ENCODE results near the gene SLC41A3. TPM values are rescaled to one million over a fixed set of nuclear protein-coding genes. Genes with fewer than 3 reads are reported as not detected.
A peak's percentile ranks its signal among the peaks of the same experiment; 100 is the strongest.

SLC41A3 gene
- polyA plus RNA-seq, 3 donors: 2.8 to 18.2 (median 13.6) TPM

- Histone ChIP-seq H3K9ac (ENCODE audit: insufficient read depth, low read length, poor library complexity, severe bottlenecking) (no peak overlapping the region), H3K79me2 (ENCODE audit: insufficient read depth, low read length) (no peaks in the 10 kb centered on the region), H3K9me3 (replicated peaks in 1 of 2; ENCODE audit: control insufficient read depth in 1 of 2, insufficient read depth in 1 of 2, low read length in 2 of 2) (no peaks in the 10 kb centered on the region), H3K27ac (ENCODE audit: low read depth in 1 of 2, low read length in 2 of 2) (no peak overlapping the region), H3K4me2 (replicated peaks; ENCODE audit: extremely low read depth, low read length, poor library complexity, severe bottlenecking) (no peak overlapping the region), H3K36me3 (replicated peaks in 1 of 2; ENCODE audit: control insufficient read depth in 1 of 2, insufficient read depth in 2 of 2, low read length in 2 of 2) (no peaks in the 10 kb centered on the region), H2AFZ (ENCODE audit: insufficient read depth, low read depth, low read length, poor library complexity, severe bottlenecking) (no peak overlapping the region), H3K27me3 (ENCODE audit: control insufficient read depth in 2 of 2, insufficient read depth in 2 of 2, low read length in 2 of 2) (no peaks in the 10 kb centered on the region), H4K20me1 (ENCODE audit: insufficient read depth, low read length) (no peaks in the 10 kb centered on the region), H3K4me1 (ENCODE audit: control insufficient read depth in 1 of 2, insufficient read depth in 2 of 2, low read length in 2 of 2) (peaks cover 5 to 14% of the 10 kb centered on the region in 2 donors), H3K4me3 (replicated peaks in 1 of 3; ENCODE audit: low read depth in 2 of 3, low read length in 3 of 3) (no peak overlapping the region)
- peaks cover 0 to 2% (median 0%) of the 10 kb centered on the region in 7 donors for H3K9me3 Mint-ChIP-seq
- peaks cover 10% of the 10 kb centered on the region for H3K4me1 Mint-ChIP-seq
- DNase-seq: no peak
- intact Hi-C loops (cut with micrococcal nuclease): no loop called here
- no peak overlapping the region for H3K4me3 Mint-ChIP-seq
- no peak overlapping the region for H3K27ac Mint-ChIP-seq
- no peaks in the 10 kb centered on the region for H3K36me3 Mint-ChIP-seq
- peaks cover 3 to 6% (median 6%) of the 10 kb centered on the region in 3 donors for H3K27me3 Mint-ChIP-seq (ENCODE audit: low read depth in 3 of 3)
- TF ChIP-seq, protein P1, sequence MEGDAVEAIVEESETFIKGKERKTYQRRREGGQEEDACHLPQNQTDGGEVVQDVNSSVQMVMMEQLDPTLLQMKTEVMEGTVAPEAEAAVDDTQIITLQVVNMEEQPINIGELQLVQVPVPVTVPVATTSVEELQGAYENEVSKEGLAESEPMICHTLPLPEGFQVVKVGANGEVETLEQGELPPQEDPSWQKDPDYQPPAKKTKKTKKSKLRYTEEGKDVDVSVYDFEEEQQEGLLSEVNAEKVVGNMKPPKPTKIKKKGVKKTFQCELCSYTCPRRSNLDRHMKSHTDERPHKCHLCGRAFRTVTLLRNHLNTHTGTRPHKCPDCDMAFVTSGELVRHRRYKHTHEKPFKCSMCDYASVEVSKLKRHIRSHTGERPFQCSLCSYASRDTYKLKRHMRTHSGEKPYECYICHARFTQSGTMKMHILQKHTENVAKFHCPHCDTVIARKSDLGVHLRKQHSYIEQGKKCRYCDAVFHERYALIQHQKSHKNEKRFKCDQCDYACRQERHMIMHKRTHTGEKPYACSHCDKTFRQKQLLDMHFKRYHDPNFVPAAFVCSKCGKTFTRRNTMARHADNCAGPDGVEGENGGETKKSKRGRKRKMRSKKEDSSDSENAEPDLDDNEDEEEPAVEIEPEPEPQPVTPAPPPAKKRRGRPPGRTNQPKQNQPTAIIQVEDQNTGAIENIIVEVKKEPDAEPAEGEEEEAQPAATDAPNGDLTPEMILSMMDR (IDR thresholded peaks at IDR 0.05): no peak
- 90% methylated on average over 19 of the region's 19 CpGs for WGBS (ENCODE audit: insufficient coverage)
Observed at GRCh38 chr3:126130981-126131745, 47.2 kb upstream of the SLC41A3 start.

- TF ChIP-seq, protein P1 (IDR thresholded peaks at IDR 0.05): no peak
- peak overlapping the region in 1 of 7 donors; percentile 59 for H3K27ac Mint-ChIP-seq
- H3K9me3 Mint-ChIP-seq: peaks cover 0 to 2% (median 0%) of the 10 kb centered on the region in 7 donors
- H3K4me3 Mint-ChIP-seq: no peak overlapping the region
- Histone ChIP-seq H2AFZ (ENCODE audit: insufficient read depth, low read depth, low read length, poor library complexity, severe bottlenecking) (peak overlapping the region; percentile 41), H3K9ac (ENCODE audit: insufficient read depth, low read length, poor library complexity, severe bottlenecking) (no peak overlapping the region), H3K27me3 (ENCODE audit: control insufficient read depth in 2 of 2, insufficient read depth in 2 of 2, low read length in 2 of 2) (no peaks in the 10 kb centered on the region), H3K4me1 (ENCODE audit: control insufficient read depth in 1 of 2, insufficient read depth in 2 of 2, low read length in 2 of 2) (peaks cover 5 to 14% of the 10 kb centered on the region in 2 donors), H3K4me3 (replicated peaks in 1 of 3; ENCODE audit: low read depth in 2 of 3, low read length in 3 of 3) (no peak overlapping the region), H3K27ac (ENCODE audit: low read depth in 1 of 2, low read length in 2 of 2) (no peak overlapping the region), H3K36me3 (replicated peaks in 1 of 2; ENCODE audit: control insufficient read depth in 1 of 2, insufficient read depth in 2 of 2, low read length in 2 of 2) (no peaks in the 10 kb centered on the region), H3K4me2 (replicated peaks; ENCODE audit: extremely low read depth, low read length, poor library complexity, severe bottlenecking) (no peak overlapping the region), H3K9me3 (replicated peaks in 1 of 2; ENCODE audit: control insufficient read depth in 1 of 2, insufficient read depth in 1 of 2, low read length in 2 of 2) (no peaks in the 10 kb centered on the region), H3K79me2 (ENCODE audit: insufficient read depth, low read length) (no peaks in the 10 kb centered on the region), H4K20me1 (ENCODE audit: insufficient read depth, low read length) (no peaks in the 10 kb centered on the region)
- 95% methylated on average over 7 of the region's 15 CpGs for WGBS (ENCODE audit: insufficient coverage)
- H3K27me3 Mint-ChIP-seq (ENCODE audit: low read depth in 3 of 3): peaks cover 1 to 6% (median 3%) of the 10 kb centered on the region in 3 donors
- DNase-seq: no peak
- H3K36me3 Mint-ChIP-seq: no peaks in the 10 kb centered on the region
- intact Hi-C loops (cut with micrococcal nuclease): no loop called here
- peaks cover 10% of the 10 kb centered on the region for H3K4me1 Mint-ChIP-seq
Observed at GRCh38 chr3:126130081-126130855, 46.3 kb upstream of the SLC41A3 start.
